Activated CD4-positive, alpha-beta T cell treated with anti-CD3 and anti-CD28 coated beads, Interleukin-2, Interleukin-6, amounts not matched to agents 100 ng/mL and 50 ng/mL, durations not matched to agents 16 hours and 8 hours (primary cell): ENCODE data around the gene OSBPL5.

Experiments
- DNase-seq: peaks from one replicate; pipeline ENCODE4 v3.0.0-alpha.2; 2020

OSBPL5 gene

DNA sequence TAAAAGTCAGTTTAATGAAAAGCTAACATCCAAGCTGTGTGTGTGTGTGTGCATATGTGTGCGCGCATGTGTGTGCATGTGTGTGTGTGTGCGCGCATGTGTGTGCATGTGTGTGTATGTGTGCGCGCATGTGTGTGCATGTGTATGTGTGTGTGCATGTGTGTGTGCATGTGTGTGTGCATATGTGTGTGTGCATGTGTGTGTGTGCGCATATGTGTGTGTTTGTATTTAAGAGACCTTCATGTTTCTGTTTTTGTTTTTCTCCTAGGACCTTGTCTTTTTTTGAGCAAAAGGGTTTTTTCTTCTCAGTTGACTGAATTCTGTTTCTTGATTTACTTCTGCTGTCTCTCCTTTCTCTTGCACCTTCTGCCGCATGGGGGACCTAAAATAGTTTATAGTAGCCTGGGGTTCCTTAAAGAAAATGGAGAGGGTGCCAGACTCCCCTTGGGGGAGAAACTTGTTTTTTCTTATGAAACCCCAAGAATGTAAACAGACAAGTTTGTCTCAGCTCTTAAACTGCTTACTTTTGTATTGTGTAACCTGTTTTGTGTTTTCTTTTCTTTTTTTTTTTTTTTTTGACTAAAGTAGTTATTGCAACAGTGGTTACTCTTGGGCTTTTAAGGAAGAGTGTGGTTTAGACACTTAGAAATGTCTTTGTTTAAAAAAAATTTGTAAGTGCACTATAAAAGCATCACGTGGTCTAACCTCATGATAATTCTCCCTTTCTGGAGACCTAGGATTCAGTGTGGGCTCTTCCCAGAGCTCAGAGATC is 53.0 kb downstream of the OSBPL5 start:
- no peak for DNase-seq

DNA sequence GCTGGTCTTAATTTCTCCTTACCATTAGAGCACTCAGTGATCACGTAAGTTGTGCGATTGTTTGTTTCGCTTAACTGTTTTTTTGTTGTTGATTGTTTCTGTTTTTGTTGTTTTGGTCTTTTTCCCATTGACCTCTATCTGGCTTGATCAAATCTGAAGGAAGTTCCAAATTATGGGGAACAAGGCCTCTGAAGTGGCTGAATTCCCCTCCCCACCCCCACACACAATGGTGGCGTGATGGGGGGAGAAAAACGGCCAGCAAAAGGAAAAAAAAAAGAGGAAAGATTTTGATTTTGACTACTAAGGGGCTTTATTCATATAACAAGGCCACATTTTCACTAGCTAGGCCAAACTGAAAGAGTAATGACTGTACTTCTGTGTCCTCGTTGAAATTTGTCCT is 53.6 kb downstream of the OSBPL5 start:
- DNase-seq, result no peak

DNA sequence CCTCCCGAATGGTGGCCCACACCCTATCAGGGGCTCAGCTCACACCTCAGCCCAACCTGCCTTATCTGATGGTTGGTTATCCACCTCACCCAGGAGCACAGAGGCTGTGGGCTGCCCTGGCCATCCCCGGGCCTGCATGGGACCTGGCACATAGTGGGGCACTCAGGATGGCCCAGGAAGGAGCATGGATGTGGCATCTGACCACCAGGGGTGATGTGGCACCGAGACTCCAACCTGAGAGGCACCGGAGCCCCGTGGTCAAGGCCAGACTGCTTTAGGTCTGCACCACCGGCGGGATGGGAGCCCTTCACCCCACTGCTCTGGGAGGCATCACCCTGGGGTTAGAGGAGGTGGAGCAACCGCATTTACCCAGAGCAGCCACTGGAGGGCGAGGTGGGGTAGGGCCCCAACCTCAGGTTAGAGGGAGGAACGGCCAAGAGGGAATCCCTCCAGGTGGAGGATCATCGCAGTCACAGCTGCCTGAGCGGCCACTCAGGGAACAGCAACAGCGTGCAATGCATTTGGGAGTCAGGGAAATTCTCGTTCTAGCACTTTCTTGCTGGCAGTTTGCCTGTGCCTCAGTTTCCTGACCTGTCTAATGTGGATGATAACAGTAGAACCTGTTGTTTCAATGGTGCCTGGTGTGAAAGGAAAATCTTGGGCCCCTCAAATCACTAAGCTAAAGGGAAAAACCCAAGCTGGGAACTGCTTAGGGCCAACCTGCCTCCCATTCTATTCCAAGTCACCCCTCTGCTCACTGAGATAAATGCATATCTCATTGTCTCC is 55.0 kb downstream of the OSBPL5 start:
- peak; percentile 49 for DNase-seq

DNA sequence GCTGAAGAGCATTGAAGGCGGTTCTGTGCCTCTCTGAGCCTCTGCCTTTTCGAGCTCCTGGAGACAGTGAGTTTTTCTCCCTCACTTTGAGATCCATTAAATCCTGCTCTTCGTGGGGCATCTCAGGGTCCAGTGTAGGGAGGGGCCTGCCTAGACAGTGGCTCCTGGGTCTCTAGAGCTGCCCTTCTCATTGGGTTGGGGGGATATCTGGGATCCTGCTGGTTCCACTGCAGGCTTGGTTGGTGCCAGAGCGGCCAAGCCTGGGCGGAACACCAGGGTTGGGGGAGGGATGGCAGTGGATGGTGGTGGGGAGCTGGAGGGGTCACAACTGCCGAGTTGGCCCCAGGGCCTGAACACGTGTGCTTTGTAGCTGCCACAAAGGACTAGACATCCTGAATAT is 55.7 kb downstream of the OSBPL5 start:
- DNase-seq, result no peak

DNA sequence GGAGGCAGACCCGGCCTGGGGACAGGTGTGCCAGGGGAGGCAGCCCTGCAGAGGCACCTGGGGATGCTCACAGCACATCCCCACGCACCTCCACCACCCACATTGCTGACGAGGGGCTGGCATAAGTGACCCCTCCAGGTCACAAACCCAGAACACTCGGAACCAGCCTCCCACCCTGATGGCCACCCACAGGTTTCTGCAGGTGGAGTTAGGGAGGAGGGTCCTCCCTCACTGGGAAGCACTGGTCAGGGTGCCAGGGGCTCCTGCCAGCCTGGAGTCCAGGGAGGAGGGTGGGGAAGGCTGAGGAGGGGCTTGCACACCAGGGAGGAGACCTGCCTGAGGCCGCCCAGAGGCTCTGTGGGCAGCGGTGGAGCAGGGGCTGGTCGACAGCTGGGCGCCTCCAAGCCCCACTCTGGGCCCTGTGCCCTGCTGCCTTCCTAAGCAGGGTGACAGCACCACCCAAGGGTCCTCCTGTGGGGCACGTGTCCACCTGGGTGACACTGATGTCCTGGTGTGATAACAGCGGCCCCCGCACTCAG is 56.9 kb downstream of the OSBPL5 start:
- DNase-seq, result no peak

DNA sequence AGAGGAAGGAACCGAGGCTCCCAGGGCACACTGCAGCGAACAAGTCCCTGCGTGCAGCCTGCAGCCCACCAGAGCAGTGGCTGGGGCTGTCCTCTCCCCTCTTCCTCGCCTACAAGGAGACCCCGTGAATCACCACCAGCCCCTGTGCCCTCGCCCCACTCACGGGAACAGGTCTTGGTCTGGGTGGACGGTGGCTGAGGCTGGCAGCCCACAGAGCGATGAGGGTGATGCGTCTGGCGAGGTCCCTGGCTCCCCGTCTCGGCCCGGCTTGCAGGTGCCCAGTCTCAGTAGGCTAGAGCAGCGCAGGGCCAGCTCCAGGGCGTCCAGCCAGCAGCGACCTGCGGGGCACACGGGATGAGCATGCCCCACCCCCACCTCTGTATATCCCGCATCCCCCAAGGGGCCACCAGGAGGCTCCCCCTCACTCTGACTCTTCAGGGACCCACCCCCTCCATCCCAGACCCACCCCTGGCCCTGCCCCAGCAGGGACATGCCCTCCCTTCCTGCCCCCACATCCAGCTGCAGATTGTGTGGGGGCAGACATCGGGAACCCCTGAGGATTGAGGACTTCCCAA is 57.4 kb downstream of the OSBPL5 start:
- DNase-seq, result no peak

DNA sequence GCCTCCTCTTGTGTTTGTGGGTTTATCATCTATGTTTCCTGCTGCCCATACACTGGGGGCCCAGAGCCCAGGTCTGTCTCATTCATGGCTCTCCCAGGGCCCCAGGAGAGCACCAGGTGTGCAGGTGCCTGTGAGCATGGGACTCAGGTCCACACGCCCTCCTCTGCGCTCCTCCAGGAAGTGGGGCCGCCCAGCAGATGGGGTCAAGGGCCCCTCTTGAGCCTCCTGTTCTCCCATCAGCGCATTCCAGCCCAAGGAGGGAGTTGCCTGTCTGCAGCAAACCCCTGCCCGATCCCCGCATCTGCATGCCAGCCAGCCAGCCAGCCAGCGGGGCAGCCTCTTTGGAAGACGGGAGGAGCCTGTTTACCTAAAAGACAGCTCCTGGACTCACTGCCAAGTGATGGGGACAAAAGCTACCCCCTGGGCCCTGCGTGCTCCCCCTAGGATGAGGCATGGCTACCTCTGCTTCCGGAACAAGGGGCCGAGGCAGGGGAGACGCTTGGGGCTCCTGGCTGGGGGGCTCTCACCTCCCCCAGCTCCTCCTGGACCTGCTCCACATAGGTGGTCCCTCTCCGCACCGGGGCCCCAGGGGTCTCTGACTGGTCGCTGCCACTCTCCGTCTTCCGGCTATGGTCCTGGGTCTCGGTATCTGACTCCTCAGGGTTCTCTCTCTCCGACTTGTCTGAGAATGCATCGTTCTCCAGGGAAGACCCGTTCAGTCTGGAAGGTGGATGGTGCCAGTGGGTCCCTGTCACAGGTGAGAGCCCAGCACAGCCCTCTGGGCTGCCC is 58.2 kb downstream of the OSBPL5 start:
- no peak for DNase-seq

DNA sequence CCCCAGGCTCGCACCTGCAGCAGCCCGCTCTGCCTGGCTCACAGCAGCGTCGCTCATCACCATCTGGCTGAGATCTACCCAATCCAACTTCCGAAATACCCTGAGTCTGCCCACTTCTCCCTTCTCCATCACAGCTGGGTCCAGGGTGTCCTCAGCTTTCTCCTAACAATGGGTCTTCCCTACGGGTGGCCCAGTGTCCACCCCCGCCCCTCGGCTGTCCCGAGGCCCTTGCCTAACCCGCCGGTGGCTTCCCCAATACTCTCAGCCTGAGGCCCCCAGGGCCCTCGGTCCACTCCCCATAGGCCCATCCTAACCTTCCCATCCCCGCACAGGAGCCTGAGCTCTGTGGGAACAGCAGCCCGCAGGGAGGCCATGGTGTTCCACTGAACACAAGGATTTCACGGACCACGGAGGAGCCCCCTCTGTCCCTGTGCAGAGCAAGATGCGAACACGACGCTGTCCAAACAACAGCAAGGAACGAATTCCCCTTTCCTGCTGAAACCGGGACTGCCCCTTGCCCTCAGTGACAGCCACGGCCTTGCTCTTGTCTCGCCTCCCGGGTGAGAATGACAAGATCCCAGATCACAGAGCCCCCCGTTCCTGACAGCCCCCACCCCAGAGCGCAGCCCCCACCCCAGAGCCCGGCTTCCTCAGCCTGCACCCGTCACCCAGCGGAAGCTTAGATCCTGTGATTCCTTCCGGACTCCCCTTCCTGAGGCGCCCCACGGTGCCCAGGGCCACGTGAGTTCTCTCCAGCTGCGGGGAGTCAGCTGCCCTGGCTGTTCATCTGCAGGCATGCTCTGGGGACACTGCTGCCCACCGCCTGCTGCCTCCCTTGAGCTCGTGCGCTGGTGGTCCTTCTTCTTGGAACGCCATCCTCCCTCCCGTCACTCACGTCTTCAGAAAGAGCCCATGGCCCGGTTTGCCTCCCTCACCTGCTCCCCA is 59.0 kb downstream of the OSBPL5 start:
- DNase-seq, result no peak

DNA sequence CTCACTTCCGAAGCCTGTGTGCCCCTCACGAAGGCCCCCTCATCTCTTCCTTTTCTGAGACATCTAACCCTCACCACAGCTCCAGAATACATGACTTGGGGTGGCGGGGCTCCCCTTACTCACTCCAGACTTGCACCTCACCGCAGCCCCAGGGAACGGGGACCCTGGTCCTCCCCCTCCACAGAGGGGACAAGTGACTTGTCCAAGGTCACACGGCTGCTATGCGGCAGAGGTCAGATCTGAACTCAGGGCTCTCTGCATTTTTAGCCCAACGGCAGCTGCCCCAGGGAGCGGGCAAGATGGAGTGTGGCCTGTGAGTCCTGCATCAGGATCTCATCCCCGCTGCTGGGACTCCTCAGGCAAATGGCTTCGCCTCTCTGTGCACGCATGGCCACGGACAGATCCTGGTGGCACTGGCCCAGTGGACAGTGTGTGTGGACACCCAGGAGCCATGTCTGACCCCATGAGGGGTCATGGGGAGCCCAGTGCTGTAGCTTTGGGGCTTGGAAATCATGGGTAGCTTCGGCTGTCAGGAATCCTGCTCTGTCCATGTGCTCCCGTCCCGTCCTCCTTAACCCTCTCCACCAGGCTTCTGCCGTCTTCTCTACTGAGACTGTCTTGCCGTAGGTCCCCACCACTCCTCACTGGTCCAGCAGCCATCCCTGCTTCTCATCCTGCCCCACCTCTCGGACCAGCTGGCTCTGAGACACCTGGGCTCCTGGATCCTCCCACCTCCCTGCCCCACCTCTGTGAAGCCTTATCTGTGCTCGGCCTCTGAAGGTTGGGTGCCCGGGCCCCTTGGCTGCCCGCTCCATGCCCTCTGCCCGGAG is 59.9 kb downstream of the OSBPL5 start:
- no peak for DNase-seq

DNA sequence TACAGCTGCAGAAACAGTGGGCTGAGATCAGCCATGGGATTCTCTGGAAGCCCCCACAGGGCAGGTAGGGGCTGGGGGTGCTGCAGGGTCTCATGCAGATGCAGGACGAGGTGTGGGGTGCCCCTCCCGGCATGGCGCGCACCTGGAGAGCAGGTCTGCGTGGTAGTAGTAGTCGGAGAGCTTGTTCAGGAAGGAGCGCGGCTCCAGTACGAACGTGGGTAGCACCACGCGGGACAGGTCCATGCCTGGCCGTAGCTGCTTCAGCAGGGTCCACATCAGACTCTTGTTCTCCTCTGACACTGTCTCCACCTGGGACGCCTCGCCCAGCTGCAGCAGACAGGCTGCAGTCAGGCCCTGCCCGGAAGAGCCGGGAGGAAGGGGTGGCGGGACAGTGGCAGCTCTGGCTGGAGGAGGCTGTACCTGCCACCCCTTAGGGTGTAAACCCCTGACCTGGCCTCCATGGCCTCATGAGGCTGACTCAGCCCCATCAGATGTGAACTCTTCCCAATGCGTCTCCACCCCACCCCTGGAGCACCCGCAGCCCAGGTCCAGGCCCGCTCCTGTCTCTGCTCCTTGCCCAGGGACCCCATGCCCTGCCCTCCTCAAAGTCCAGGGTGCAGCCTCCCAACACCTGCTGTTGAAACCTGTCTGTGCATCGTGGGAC is 60.9 kb downstream of the OSBPL5 start:
- DNase-seq, result no peak

DNA sequence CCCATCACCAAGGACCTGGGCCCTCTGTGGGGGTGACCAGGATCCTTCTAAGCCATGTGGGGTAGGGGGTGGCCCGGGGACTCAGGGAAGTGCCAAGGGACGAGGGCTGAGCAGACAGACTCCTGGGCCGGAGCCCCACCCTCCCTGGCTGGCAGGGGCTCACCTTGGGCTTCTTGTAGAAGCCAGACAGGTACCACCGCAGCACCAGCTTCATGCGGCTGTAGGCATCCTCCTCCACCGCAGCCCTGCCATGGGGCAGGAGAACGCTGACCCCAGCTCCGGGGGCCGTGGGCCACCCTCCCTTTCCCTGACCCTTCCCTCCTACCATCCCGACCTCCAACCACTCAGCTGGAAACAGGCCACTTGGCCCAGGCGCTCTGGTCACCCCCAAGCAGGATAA is 62.0 kb downstream of the OSBPL5 start:
- DNase-seq, result no peak

DNA sequence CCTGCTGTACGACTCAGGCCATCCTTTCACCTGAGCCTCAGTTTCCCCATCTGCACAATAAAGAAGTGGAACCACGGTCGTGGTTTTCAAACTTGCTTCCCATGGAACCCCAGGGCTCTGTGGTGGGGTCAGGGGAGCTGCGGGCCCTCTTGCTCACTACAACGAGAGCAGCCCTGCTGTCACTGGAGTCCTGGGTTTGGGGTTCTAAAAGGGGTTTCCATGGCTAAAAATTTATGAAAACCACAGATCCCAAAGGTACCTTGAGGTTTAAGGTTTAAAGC is 62.5 kb downstream of the OSBPL5 start:
- no peak for DNase-seq

DNA sequence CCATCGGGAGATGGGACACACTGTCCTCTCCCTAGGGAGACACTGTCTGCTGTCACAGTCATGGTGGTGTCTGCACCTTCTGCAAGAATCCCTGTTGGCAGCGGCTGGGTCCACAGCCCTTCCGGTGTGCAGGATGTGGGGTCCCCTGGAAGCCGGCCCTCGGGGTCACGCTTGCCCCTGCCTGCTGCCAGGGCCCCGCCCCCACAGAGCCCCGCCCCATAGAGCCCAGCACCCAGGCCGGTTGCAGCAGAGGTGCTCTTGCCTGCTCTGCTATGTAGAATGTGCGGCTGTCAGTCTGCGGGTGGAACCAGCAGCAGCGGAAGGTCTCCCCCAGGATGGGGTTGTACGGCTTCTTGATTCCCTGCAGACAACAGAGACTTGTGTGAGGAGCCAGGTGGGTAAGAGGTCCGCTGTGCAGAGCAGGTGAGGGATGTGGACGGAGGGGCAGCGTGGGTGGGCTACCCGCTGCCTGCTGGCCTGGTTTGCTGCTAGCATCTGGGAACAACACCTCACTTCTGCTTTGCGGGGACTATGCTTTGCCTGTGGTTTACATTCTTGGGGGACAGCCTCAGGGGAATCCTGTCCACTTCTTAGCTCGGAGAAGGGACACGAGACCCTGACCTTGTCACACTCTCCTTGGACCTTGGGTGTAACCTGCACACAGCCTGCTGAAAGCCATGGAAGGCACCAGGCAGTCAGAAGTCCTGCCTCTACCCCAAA is 63.0 kb downstream of the OSBPL5 start:
- DNase-seq, result no peak

DNA sequence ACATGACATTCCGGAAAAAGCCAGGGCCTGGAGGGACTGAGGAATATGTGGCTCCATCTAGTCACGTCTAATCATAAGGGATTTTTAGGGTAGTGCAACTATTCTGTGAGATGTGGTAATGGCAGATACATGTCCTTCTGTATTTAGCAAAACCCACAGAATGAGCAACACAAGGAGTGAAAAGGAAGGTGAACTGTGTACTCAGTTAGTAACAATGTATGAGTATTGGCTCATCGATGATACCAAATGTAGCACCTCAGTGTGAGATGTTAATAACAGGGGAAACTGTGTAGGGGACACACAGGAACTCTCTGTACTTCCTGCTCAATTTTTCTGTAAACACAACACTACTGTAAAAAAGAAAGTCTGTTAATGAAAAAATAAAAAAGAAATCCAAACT is 65.9 kb downstream of the OSBPL5 start:
- no peak for DNase-seq

DNA sequence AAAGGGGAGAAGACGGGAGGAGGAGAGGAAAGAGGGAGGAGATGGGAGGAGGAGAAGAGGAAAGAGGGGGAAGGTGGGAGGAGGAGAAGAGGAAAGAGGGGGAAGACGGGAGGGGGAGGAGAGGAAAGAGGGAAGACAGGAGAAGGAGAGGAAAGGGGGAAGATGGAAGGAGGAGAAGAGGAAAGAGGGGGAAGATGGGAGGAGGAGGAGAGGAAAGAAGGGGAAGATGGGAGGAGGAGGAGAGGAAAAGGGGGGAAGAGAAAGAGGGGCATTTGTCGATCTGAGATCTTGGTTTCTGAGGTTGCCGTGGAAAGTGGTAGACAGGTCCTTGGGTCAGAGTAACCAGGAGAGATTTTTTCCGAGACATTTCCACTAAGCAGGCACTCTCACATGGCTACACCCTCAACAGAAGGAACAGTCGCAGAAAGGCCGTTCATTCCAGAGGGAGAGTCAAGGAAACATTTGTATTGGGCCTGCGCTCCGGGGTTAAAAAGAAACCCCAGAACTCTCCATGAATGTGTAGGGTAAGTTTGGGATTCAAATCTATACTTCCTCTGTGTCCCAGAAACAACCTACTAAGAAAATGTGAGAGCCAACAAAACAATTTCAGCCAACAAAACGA is 68.1 kb downstream of the OSBPL5 start:
- DNase-seq, result no peak

DNA sequence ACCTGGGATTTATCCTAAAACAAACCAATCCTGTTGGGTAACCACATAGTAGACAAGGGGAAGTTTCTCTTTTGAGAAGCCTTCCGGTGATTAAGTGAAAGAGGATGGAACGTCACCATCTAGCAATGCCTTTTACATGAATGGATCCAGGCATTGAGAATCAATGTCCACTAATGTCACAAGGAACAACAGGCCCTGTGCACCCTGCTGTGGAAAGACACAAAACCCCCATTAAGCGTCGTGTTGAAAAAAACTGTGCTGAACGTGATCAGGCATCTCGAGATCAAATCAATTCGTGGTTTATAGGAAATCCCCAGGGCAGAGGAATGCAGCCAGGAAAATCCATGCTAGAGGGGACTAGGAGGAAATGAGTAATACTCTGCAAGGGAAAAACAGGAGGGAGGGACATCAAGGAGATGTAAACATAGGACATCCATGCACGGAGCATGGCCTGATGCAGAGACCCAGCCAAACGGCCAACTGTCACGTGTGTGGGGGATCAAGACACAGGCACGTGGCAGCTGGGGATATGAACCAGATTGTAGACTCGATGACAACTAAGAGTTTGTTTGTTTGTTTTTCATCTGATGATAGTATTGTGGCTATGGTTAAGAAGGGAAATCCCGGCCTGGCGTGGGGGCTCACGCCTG is 69.3 kb downstream of the OSBPL5 start:
- no peak for DNase-seq

DNA sequence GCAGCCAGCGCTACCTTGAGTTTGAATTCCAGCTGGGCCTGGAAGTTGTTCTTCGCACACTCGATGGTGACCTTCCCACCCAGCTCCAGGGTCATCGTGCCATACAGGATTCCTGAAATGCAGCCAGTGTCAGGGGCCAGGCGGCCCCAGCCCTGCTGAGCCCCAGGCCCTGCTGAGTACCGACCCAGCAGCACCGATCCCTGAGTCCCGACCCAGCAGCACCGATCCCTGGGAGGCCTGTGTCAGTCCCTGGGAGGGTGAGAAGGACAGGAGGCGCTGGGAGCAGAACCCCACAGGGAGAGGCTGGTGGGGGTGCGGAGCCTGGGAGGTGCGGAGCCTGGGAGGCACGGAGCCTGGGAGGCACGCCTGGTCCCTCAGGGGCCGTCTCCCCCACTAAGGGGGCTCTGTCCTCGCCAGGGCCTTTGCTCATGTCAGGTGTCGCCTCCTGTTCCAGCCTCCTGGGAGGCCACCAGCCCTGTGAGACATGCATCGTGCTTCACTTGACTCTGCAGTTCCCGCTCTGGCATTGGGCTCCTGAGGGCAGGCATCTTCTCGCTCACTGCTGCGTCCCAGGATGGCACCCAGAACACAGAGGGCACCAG is 70.8 kb downstream of the OSBPL5 start:
- DNase-seq, result no peak
